DMS114 treated with DMSO at 0.1 percent for 48 hours (cell line): ENCODE measurements around the gene PRDM11.

Source experiments
- DNase-seq: peaks from one replicate; lab custom pipeline; 2025; ENCODE audit not compliant: unreplicated experiment; lab: John Stamatoyannopoulos, UW

Gene PRDM11

GRCh38 chr11:45157247-45158209, 11.1 kb downstream of the PRDM11 start:
- DNase-seq, result no peak

GRCh38 chr11:45158210-45158731, 11.8 kb downstream of the PRDM11 start:
- DNase-seq, result no peak

- no peak for DNase-seq
Observed at GRCh38 chr11:45158891-45159605, 12.6 kb downstream of the PRDM11 start.

DNA sequence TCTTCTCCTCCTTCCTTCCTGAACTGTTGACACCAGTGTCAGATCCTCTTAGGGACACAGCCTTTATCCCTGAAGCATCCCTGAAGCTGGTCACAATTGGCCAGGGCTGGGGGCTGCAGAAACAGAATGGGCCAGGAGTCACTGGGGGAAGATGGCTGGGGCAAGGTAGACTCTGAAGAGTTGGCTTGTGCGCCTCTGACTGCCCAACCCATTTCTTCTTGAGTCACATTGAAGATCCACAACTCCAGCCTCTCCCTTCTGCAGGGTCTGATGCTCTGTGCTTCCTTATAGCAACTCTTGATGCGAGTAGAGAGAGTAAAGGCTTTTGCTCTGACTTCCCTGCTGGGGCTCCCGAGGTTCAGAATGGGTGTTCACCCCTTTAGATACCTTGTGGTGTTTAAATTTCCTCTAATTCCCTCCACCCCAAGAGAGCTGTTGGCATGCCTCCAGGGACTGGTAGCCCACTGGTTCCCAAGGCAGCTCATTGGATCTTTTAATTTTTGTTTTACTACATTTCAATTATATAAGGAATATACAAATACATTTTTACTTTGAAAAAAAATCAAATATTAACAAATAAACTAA, 13.4 kb downstream of the PRDM11 start:
- no peak for DNase-seq

GRCh38 chr11:45161252-45162063, 15.0 kb downstream of the PRDM11 start:
- DNase-seq, result no peak

GRCh38 chr11:45162064-45162375, 15.6 kb downstream of the PRDM11 start:
- no peak for DNase-seq

DNA sequence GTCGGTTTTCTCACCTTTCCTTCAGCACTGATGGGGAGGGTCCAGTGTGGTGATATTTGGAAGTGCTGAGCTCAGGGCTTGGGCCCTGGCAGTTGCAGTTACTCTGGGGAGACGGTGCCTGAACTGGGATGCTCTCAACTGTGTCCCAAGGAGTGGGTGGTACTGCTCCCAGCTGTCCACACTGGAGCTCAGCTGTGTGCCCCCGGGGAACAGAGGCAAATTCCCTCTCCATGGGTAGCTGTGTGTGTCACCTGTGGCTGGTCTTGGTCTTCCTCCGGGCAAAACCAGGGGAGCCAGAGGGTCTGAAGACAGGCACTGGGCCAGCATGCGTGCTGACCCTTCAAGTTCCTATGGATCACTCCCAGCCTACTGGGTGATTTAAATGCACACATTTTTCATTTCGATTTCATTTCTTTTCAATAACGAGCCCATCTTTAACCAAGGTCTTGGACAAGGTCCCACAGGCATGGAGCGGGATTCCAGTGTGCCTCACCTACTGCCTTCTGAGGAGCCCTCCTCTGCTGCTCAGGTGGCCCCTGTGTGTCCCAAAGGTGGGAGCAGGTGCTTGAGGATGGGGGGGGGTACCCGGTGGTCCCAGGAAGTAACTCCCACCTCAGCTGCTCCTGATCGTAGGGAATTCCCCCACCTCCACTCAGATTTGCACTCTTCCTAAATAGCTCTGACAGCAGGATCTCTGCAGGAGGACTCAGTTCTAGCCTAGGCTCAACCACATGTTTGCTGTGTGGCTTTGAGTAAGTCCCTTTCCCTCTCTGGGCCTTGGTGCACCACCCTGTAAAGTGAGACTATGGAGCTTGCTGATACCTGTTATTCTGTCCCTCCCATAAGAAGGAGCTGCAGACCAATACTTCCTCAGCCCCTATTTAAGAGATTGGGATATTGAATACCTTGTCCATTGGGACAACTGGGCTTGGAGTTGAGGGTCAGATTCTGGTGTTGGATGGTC, 16.8 kb downstream of the PRDM11 start:
- no peak for DNase-seq

- no peak for DNase-seq
Observed at GRCh38 chr11:45163956-45164575, 17.6 kb downstream of the PRDM11 start.

GRCh38 chr11:45165386-45165785, 18.9 kb downstream of the PRDM11 start:
- DNase-seq, result no peak

DNA sequence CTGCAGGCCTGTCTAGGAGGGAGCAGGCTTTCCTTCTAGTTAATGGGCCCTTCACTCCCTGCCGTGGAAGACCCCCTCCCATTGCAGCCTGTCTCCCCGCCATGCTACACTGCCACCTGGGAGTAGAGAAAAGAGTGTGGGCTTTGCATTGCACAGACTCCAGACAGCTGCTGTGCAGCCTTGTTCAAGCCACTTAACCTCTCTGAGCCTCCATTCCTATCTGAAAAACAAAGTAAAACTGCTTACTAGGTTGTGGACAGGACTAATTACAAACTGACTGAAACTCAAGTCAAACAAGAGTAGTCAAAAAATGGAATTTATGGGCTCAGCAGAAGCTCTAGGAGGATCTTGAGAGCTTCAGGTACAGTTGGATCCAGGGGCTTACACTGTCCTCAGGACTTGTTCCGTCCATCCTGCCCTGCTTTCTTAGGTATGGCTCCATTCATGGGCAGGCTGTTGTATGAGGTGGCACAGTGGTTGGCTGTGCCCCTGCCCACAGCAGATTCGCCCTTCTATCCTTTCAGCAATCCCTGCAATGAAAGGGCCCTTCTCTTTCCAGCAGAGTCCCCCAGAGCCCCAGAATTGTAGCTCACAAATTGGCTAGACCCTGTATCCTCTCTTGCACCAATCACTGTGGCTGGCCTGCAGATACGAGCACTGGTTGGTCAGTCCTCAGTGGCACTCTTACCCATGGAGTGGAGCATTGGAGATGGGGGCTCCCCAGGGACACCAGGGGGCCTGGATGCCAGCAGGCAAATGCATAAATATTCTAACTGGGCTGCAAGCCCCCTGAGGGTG, 19.6 kb downstream of the PRDM11 start:
- DNase-seq, result no peak

DNA sequence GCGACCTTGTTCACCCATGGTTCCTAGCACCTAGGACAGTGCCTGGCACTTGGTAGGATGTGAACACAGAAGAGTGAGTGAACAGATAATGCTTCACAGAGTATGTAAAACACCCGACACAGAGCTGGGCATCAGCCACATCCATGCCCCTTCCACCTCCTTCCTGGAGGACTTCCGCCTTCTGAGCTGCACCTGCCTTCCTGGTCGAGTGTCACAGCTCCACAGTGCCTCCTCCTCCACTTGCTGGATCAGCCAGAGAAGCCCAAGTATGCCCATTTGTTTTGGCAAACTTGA, 20.1 kb downstream of the PRDM11 start:
- no peak for DNase-seq

DNA sequence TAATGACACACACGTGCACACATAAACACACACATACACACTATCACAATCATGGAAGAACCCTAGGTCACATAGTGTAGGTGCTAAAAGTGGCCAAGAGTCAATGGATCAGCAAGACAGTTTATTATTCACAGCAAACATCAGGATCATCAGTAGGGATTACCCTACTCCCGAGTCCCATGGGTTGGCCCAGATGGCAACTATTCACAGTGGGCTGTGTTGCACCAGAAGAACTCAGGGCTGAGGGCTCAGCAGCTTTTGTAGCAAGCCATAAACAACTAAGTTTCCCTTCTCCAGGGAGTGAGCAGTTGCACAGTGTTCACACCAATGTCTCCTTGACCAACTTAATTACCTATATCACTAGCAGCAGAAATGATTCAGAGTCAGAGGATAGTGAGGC, 20.8 kb downstream of the PRDM11 start:
- DNase-seq, result no peak

- DNase-seq, result no peak
Observed at GRCh38 chr11:45168366-45169130, 22.1 kb downstream of the PRDM11 start.

GRCh38 chr11:45169310-45170072, 23.1 kb downstream of the PRDM11 start:
- no peak for DNase-seq

GRCh38 chr11:45170484-45170883, 24.0 kb downstream of the PRDM11 start:
- DNase-seq, result no peak

GRCh38 chr11:45171550-45171949, 25.1 kb downstream of the PRDM11 start:
- no peak for DNase-seq

GRCh38 chr11:45173064-45173463, 26.6 kb downstream of the PRDM11 start:
- no peak for DNase-seq
